ENCODE measurements around the gene TMEM52. TPM values are rescaled to one million over a fixed set of nuclear protein-coding genes. Genes with fewer than 3 reads are reported as not detected.
A peak's percentile ranks its signal among the peaks of the same experiment; 100 is the strongest.

TMEM52 gene
- total RNA-seq, 8 experiments from 2014 or later: 0.71 to 7.1 (median 2.7) TPM

- Histone ChIP-seq H3K4me1 (replicated peaks in 1 of 2) (peaks cover 4 to 8% of the 10 kb centered on the region in 2 donors), H3K4me3 (no peak overlapping the region), H3K27ac (no peak overlapping the region)
- in situ Hi-C loops (cut with MboI; ENCODE audit: low pct_unique_long_range_greater_than_20kb in 2 of 9, low sequenced_read_pairs in 9 of 9, unreplicated experiment in 9 of 9): loop anchor here in 1 of 9 experiments (25.0 kb wide), 1 partner anchor 139 kb away; no protein-coding TSS in a partner anchor
- no peak for ATAC-seq (replicated peaks in 6 of 8)
- 73 to 90% (median 80%) methylated on average over 2 to 14 of the region's 14 CpGs; no CpG with 5 or more reads in 1 of the 10 experiments for WGBS, 10 experiments
Observed at GRCh38 chr1:1900883-1901640, 18.0 kb downstream of the TMEM52 start.

DNA sequence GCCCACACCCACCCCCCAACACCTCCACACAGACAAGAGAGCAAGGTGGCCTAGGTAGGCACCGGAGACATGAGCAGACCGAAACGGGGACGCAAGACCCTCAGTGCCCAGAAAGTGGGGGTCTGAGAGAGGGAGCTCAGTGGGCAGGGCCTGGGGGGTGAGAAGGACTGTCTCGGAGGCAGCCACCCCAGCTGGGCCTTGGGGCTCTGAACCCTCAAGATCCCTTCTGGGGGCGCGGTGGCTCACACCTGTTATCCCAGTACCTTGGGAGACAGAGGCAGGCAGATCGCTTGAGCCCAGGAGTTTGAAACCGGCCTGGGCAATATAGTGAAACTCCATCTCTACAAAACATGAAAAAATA lies 19.1 kb downstream of the TMEM52 start:
- WGBS, 10 experiments: 80 to 98% (median 91%) methylated on average over 1 to 9 of the region's 9 CpGs; no CpG with 5 or more reads in 4 of the 10 experiments
- no peak for ATAC-seq (replicated peaks in 6 of 8)
- H3K27ac ChIP-seq: no peak overlapping the region
- H3K4me1 ChIP-seq (replicated peaks in 1 of 2): peaks cover 5 to 9% of the 10 kb centered on the region in 2 donors
- in situ Hi-C loops (cut with MboI; ENCODE audit: low pct_unique_long_range_greater_than_20kb in 2 of 9, low sequenced_read_pairs in 9 of 9, unreplicated experiment in 9 of 9): loop anchor here in 1 of 9 experiments (25.0 kb wide), 1 partner anchor 138 kb away; no protein-coding TSS in a partner anchor
- H3K4me3 ChIP-seq: no peak overlapping the region

GRCh38 chr1:1899266-1899966 lies 19.7 kb downstream of the TMEM52 start:
- in situ Hi-C loops (cut with MboI; ENCODE audit: low pct_unique_long_range_greater_than_20kb in 2 of 9, low sequenced_read_pairs in 9 of 9, unreplicated experiment in 9 of 9): no loop called here
- ATAC-seq (replicated peaks in 6 of 8): peak in 2 of 8 experiments; percentile 4 to 18
- WGBS, 10 experiments: 38 to 87% (median 54%) methylated on average over 2 to 8 of the region's 16 CpGs; no CpG with 5 or more reads in 5 of the 10 experiments
- Histone ChIP-seq H3K27ac (no peak overlapping the region), H3K4me3 (no peak overlapping the region), H3K4me1 (replicated peaks in 1 of 2) (peaks cover 10 to 14% of the 10 kb centered on the region in 2 donors)

DNA sequence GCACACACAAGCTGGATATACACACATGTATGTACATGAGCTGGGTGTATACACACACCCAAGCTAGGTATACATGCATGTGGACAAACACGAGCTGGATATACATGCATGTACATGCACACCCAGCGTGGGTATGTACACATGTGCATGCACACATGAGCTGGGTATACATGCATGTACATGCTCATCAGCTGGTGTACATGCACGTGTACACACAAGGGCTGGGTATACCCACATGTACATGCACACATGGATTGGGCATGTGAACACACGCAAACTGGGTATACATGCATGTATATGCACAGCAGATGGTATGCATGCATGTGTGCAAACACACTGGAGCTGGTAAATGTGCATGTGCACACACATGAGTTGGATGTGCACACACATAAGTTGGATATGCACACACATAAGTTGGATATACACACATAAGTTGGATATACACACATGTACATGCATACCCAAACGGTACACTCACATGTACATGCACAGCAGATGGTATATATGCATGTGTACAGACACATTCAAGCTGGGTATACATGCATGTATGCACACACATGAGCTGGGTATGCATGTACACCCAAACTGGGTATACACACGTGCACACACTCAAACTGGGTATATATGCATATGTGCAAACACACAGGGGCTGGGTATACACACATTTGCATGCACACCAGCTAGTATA lies 20.7 kb downstream of the TMEM52 start:
- in situ Hi-C loops (cut with MboI; ENCODE audit: low pct_unique_long_range_greater_than_20kb in 2 of 9, low sequenced_read_pairs in 9 of 9, unreplicated experiment in 9 of 9): no loop called here
- no peak for ATAC-seq (replicated peaks in 6 of 8)
- WGBS, 10 experiments: 47 to 100% (median 84%) methylated on average over 1 to 6 of the region's 6 CpGs; no CpG with 5 or more reads in 1 of the 10 experiments
- Histone ChIP-seq H3K4me3 (no peak overlapping the region), H3K27ac (no peak overlapping the region), H3K4me1 (replicated peaks in 1 of 2) (peaks cover 14 to 20% of the 10 kb centered on the region in 2 donors)

GRCh38 chr1:1895456-1896336 lies 23.4 kb downstream of the TMEM52 start:
- Histone ChIP-seq H3K4me3 (no peak overlapping the region), H3K4me1 (replicated peaks in 1 of 2) (peaks cover 30% of the 10 kb centered on the region in 2 donors), H3K27ac (no peak overlapping the region)
- 0 to 97% (median 68%) methylated on average over 1 to 6 of the region's 14 CpGs; no CpG with 5 or more reads in 3 of the 10 experiments for WGBS, 10 experiments
- in situ Hi-C loops (cut with MboI; ENCODE audit: low pct_unique_long_range_greater_than_20kb in 2 of 9, low sequenced_read_pairs in 9 of 9, unreplicated experiment in 9 of 9): no loop called here
- ATAC-seq (replicated peaks in 6 of 8): no peak

GRCh38 chr1:1895060-1895418 lies 24.0 kb downstream of the TMEM52 start:
- H3K4me3 ChIP-seq: no peak overlapping the region
- in situ Hi-C loops (cut with MboI; ENCODE audit: low pct_unique_long_range_greater_than_20kb in 2 of 9, low sequenced_read_pairs in 9 of 9, unreplicated experiment in 9 of 9): no loop called here
- H3K27ac ChIP-seq: peak overlapping the region in 1 of 2 donors; percentile 37
- 0 to 53% (median 32%) methylated on average over 1 to 9 of the region's 10 CpGs; no CpG with 5 or more reads in 2 of the 10 experiments for WGBS, 10 experiments
- peaks cover 30% of the 10 kb centered on the region in 2 donors for H3K4me1 ChIP-seq (replicated peaks in 1 of 2)
- no peak for ATAC-seq (replicated peaks in 6 of 8)

DNA sequence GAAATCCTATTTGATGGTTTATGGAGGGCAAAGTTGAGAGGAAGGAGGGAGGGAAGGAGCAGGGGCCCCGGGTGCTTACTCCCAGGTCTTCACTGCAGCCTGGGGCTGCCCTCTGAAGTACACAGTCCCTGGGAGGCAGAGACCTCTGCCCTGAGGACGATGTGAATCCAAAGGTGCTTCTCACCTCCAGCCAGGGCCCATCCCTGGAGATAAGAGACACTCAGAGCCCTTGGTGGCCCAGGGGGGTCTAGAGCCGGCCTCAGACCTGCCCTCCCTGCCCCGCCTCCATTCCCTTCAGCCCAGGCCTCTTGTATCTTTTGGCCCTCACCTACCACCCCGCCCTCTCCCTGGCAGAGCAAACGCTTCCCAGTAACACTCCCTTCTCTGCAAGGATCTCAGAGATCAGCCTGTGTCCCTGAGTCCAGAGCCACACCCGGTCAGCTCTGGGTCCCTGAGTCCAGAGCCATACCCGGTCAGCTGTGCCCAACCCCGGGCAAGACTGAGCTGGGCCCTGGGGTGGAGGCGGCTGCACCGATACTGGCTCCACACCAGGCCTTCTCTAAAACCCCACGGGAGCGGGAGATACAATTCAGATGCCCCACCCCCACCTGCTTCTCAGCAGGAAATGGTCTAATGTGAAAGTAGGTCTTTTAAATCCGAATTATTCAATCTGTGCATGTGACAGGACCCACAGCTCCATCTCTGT lies 24.6 kb downstream of the TMEM52 start:
- peak in 2 of 8 experiments; percentile 2 to 12 for ATAC-seq (replicated peaks in 6 of 8)
- H3K4me1 ChIP-seq (replicated peaks in 1 of 2): peaks cover 30% of the 10 kb centered on the region in 2 donors
- H3K27ac ChIP-seq: peak overlapping the region in 1 of 2 donors; percentile 37
- in situ Hi-C loops (cut with MboI; ENCODE audit: low pct_unique_long_range_greater_than_20kb in 2 of 9, low sequenced_read_pairs in 9 of 9, unreplicated experiment in 9 of 9): no loop called here
- 13 to 80% (median 47%) methylated on average over 1 to 9 of the region's 14 CpGs; no CpG with 5 or more reads in 3 of the 10 experiments for WGBS, 10 experiments
- no peak overlapping the region for H3K4me3 ChIP-seq

GRCh38 chr1:1893997-1894353 lies 25.1 kb downstream of the TMEM52 start:
- WGBS, 10 experiments: 100% methylated on average over 1 of the region's 2 CpGs; no CpG with 5 or more reads in 8 of the 10 experiments
- in situ Hi-C loops (cut with MboI; ENCODE audit: low pct_unique_long_range_greater_than_20kb in 2 of 9, low sequenced_read_pairs in 9 of 9, unreplicated experiment in 9 of 9): no loop called here
- ATAC-seq (replicated peaks in 6 of 8): no peak
- H3K4me3 ChIP-seq: no peak overlapping the region
- no peak overlapping the region for H3K27ac ChIP-seq
- H3K4me1 ChIP-seq (replicated peaks in 1 of 2): peaks cover 30 to 31% of the 10 kb centered on the region in 2 donors

- ATAC-seq (replicated peaks in 6 of 8): no peak
- no peak overlapping the region for H3K4me3 ChIP-seq
- WGBS, 10 experiments: 87 to 100% (median 100%) methylated on average over 1 to 7 of the region's 19 CpGs; no CpG with 5 or more reads in 5 of the 10 experiments
- in situ Hi-C loops (cut with MboI; ENCODE audit: low pct_unique_long_range_greater_than_20kb in 2 of 9, low sequenced_read_pairs in 9 of 9, unreplicated experiment in 9 of 9): no loop called here
- no peak overlapping the region for H3K27ac ChIP-seq
- H3K4me1 ChIP-seq (replicated peaks in 1 of 2): peaks cover 34 to 37% of the 10 kb centered on the region in 2 donors
Observed at GRCh38 chr1:1893291-1893985, 25.6 kb downstream of the TMEM52 start.

- peaks cover 41% of the 10 kb centered on the region in 2 donors for H3K4me1 ChIP-seq (replicated peaks in 1 of 2)
- H3K4me3 ChIP-seq: no peak overlapping the region
- in situ Hi-C loops (cut with MboI; ENCODE audit: low pct_unique_long_range_greater_than_20kb in 2 of 9, low sequenced_read_pairs in 9 of 9, unreplicated experiment in 9 of 9): no loop called here
- 42 to 82% (median 71%) methylated on average over 2 to 6 of the region's 7 CpGs; no CpG with 5 or more reads in 3 of the 10 experiments for WGBS, 10 experiments
- no peak for ATAC-seq (replicated peaks in 6 of 8)
- no peak overlapping the region for H3K27ac ChIP-seq
Observed at GRCh38 chr1:1892763-1893120, 26.3 kb downstream of the TMEM52 start.

DNA sequence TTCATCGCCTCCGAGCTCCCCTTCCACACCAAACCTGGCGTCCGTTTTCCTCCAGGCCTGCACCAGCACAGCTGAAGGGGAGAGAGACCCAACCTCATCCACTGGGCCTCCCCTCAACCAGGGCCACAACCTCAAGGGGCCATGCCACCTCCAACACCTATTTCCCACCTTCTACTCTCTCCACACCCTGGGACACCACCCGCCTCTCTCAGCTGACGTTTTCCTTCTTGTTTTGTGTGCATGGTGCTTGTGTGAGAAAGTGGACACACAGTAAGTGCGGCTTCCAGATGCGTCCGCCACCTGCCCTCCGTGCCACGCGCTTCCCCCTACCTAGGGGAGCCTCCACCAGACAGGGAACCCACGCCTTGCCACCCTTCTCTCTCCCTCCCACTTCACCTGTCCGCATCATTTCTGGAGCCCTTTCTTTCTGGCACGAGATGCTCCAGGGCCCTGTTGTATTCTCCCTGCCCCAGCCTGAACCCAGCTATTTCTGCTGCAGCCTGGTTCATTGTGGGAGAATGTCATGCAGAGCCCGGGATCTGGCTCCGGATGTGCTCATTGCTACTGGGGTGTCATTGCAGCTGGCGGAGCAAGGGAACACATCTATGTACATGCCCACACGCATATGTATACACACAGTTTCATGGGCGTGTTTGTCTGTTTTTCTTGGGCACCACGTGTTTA lies 26.9 kb downstream of the TMEM52 start:
- H3K4me3 ChIP-seq: peak overlapping the region; percentile 69 to 95 (median 93)
- no peak for ATAC-seq (replicated peaks in 6 of 8)
- peaks cover 38 to 44% of the 10 kb centered on the region in 2 donors for H3K4me1 ChIP-seq (replicated peaks in 1 of 2)
- 38 to 92% (median 69%) methylated on average over 2 to 18 of the region's 21 CpGs; no CpG with 5 or more reads in 1 of the 10 experiments for WGBS, 10 experiments
- peak overlapping the region; percentile 97 to 98 for H3K27ac ChIP-seq
- in situ Hi-C loops (cut with MboI; ENCODE audit: low pct_unique_long_range_greater_than_20kb in 2 of 9, low sequenced_read_pairs in 9 of 9, unreplicated experiment in 9 of 9): no loop called here
